Spleen (tissue), 7 donors: ENCODE data around the gene OLFML2B.

Source experiments
- POLR2AphosphoS5 ChIP-seq, 3 donors: sonication (generic); formaldehyde crosslinking; IDR thresholded peaks; one replicate each; pipeline ENCODE4 v1.5.1; 2017; ENCODE audit warnings: antibody characterized with exemption in 3 of 3
- TF ChIP-seq, protein P1 (sequence below), 11 experiments: fragments of 200-600 bp in 7 of 11; fragments of 450-650 bp in 4 of 11; sonication (generic) in 4 of 11; IDR thresholded peaks in 8 of 11; conservative IDR thresholded peaks in 3 of 11; 1 replicate in 7 of 11; 2 replicates in 4 of 11; pipeline versions ENCODE4 v1.4.0 to v1.8.0; 2016 to 2021; ENCODE audit warnings: antibody characterized with exemption in 11 of 11, inconsistent platforms in 4 of 11, mild to moderate bottlenecking in 1 of 11
- donor health status: DM: no; HTN: no; CAD: no; lungs with moderate emphysema.
- donor health status: DM: no; HTN: no; CAD: no.
- donor health status: DM: no; HTN: no; CAD: no.

GRCh38 chr1:161946071-161946987, 77.3 kb downstream of the OLFML2B start:
- TF ChIP-seq, protein P1, sequence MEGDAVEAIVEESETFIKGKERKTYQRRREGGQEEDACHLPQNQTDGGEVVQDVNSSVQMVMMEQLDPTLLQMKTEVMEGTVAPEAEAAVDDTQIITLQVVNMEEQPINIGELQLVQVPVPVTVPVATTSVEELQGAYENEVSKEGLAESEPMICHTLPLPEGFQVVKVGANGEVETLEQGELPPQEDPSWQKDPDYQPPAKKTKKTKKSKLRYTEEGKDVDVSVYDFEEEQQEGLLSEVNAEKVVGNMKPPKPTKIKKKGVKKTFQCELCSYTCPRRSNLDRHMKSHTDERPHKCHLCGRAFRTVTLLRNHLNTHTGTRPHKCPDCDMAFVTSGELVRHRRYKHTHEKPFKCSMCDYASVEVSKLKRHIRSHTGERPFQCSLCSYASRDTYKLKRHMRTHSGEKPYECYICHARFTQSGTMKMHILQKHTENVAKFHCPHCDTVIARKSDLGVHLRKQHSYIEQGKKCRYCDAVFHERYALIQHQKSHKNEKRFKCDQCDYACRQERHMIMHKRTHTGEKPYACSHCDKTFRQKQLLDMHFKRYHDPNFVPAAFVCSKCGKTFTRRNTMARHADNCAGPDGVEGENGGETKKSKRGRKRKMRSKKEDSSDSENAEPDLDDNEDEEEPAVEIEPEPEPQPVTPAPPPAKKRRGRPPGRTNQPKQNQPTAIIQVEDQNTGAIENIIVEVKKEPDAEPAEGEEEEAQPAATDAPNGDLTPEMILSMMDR (IDR thresholded peaks at IDR 0.05 in 8 of 11, conservative IDR thresholded peaks at IDR 0.05 in 3 of 11): no peak
- no peak for TF ChIP-seq POLR2AphosphoS5 (IDR thresholded peaks at IDR 0.05)
